Astrocyte (in vitro differentiated cells and primary cell): ENCODE results near the gene PPP2R2C. TPM values are rescaled to one million over a fixed set of nuclear protein-coding genes. Genes with fewer than 3 reads are reported as not detected.

Experiments
- DNase-seq: peaks from one replicate; pipeline ENCODE4 v3.0.0-alpha.2; 2010; ENCODE audit warnings: low read depth
- FAIRE-seq: peaks from 2 replicates; lab custom pipeline; 2011; peaks lifted over from hg19 to GRCh38; lab: Jason Lieb, UNC
- H2AFZ ChIP-seq: 2 replicates; pipeline ENCODE4 v1.6.0; 2012; ENCODE audit warnings: low read depth, low read length, inconsistent platforms
- H3K27ac ChIP-seq: 2 replicates; pipeline ENCODE4 v1.5.1; 2011; ENCODE audit warnings: low read depth, low read length, inconsistent platforms
- H3K27me3 ChIP-seq: 2 replicates; pipeline ENCODE4 v1.6.0; 2011; ENCODE audit warnings: low read length, inconsistent platforms; ENCODE audit not compliant: insufficient read depth
- H3K36me3 ChIP-seq: 2 replicates; pipeline ENCODE4 v1.5.1; 2011; ENCODE audit warnings: low read length, inconsistent platforms; ENCODE audit not compliant: insufficient read depth
- H3K4me1 ChIP-seq: 2 replicates; pipeline ENCODE4 v1.5.1; 2011; ENCODE audit warnings: low read length, inconsistent platforms; ENCODE audit not compliant: insufficient read depth
- H3K4me2 ChIP-seq: 2 replicates; pipeline ENCODE4 v1.6.0; 2012; ENCODE audit warnings: low read length, inconsistent platforms
- H3K4me3 ChIP-seq: 2 replicates; pipeline ENCODE4 v1.5.1; 2011; ENCODE audit warnings: low read depth, mild to moderate bottlenecking, low read length, inconsistent platforms; ENCODE audit not compliant: insufficient read depth
- H3K79me2 ChIP-seq: 2 replicates; pipeline ENCODE4 v1.6.0; 2012; ENCODE audit warnings: mild to moderate bottlenecking, low read length, inconsistent platforms; ENCODE audit not compliant: insufficient read depth
- H3K9ac ChIP-seq: 2 replicates; pipeline ENCODE4 v1.6.0; 2012; ENCODE audit warnings: mild to moderate bottlenecking, low read length, inconsistent platforms
- H3K9me3 ChIP-seq: 2 replicates; pipeline ENCODE4 v1.5.1; 2012; ENCODE audit warnings: low read depth, mild to moderate bottlenecking, low read length, inconsistent platforms; ENCODE audit not compliant: insufficient read depth
- H4K20me1 ChIP-seq: 2 replicates; pipeline ENCODE4 v1.6.0; 2012; ENCODE audit warnings: low read length, inconsistent platforms; ENCODE audit not compliant: insufficient read depth
- H3K27ac Mint-ChIP-seq: one replicate; pipeline ENCODE4 v1.8.0; 2021; ENCODE audit warnings: mild to moderate bottlenecking, mixed read lengths; ENCODE audit not compliant: unreplicated experiment
- H3K27me3 Mint-ChIP-seq: one replicate; pipeline ENCODE4 v1.8.0; 2021; ENCODE audit warnings: low read depth, mixed read lengths; ENCODE audit not compliant: unreplicated experiment
- H3K36me3 Mint-ChIP-seq: one replicate; pipeline ENCODE4 v1.8.0; 2021; ENCODE audit warnings: low read depth, mixed read lengths; ENCODE audit not compliant: unreplicated experiment
- H3K4me1 Mint-ChIP-seq: one replicate; pipeline ENCODE4 v1.8.0; 2021; ENCODE audit warnings: low read depth, mixed read lengths; ENCODE audit not compliant: unreplicated experiment
- H3K4me3 Mint-ChIP-seq: one replicate; pipeline ENCODE4 v1.8.0; 2021; ENCODE audit warnings: mild to moderate bottlenecking, moderate library complexity, mixed read lengths; ENCODE audit not compliant: unreplicated experiment
- H3K9me3 Mint-ChIP-seq: one replicate; pipeline ENCODE4 v1.8.0; 2021; ENCODE audit warnings: mild to moderate bottlenecking, mixed read lengths; ENCODE audit not compliant: unreplicated experiment
- CTCF ChIP-seq: IDR thresholded peaks from 2 replicates; pipeline ENCODE4 v1.5.1; 2011; ENCODE audit warnings: low read depth, mild to moderate bottlenecking, inconsistent platforms, low read length, moderate library complexity; ENCODE audit not compliant: insufficient read depth
- EZH2 ChIP-seq: IDR thresholded peaks from 2 replicates; pipeline ENCODE4 v1.6.1; 2012; ENCODE audit warnings: mild to moderate bottlenecking, low read length, inconsistent platforms; ENCODE audit not compliant: insufficient read depth
- total RNA-seq: library from RNA; stranded (reverse); gene quantifications from 2 replicates; pipeline ENCODE4 v1.2.1, GENCODE V29; 2021

PPP2R2C gene
- total RNA-seq, 1 donor from 2014 or later, result 1.1 TPM

GRCh38 chr4:6492861-6493657 is 20.6 kb upstream of the PPP2R2C start:
- H3K4me1 ChIP-seq, result no peaks in the 10 kb centered on the region
- H3K4me1 Mint-ChIP-seq, result no peaks in the 10 kb centered on the region
- H4K20me1 ChIP-seq, result no peaks in the 10 kb centered on the region
- H3K27me3 Mint-ChIP-seq, result peaks cover 61% of the 10 kb centered on the region
- peaks cover 2% of the 10 kb centered on the region for H3K9me3 ChIP-seq
- no peaks in the 10 kb centered on the region for H3K79me2 ChIP-seq
- no peak overlapping the region for H3K27ac ChIP-seq
- no peak overlapping the region for H3K27ac Mint-ChIP-seq
- H3K9ac ChIP-seq, result no peak overlapping the region
- H3K4me3 Mint-ChIP-seq, result no peak overlapping the region
- TF ChIP-seq CTCF (no peak), EZH2 (no peak)
- peaks cover 3% of the 10 kb centered on the region for H3K36me3 Mint-ChIP-seq
- DNase-seq (no peak), FAIRE-seq (no peak)
- peak overlapping the region; percentile 55 for H3K4me2 ChIP-seq
- H3K36me3 ChIP-seq, result no peaks in the 10 kb centered on the region
- peaks cover 4% of the 10 kb centered on the region for H3K9me3 Mint-ChIP-seq
- H2AFZ ChIP-seq, result no peak overlapping the region
- no peak overlapping the region for H3K4me3 ChIP-seq
- peaks cover 2% of the 10 kb centered on the region for H3K27me3 ChIP-seq

- Histone ChIP-seq H3K4me1 (no peaks in the 10 kb centered on the region), H3K79me2 (no peaks in the 10 kb centered on the region), H3K4me3 (no peak overlapping the region), H3K36me3 (no peaks in the 10 kb centered on the region), H2AFZ (no peak overlapping the region), H3K27ac (no peak overlapping the region), H3K27me3 (peaks cover 2% of the 10 kb centered on the region), H3K4me2 (no peak overlapping the region), H3K9me3 (peaks cover 2% of the 10 kb centered on the region), H4K20me1 (no peaks in the 10 kb centered on the region), H3K9ac (no peak overlapping the region)
- H3K4me1 Mint-ChIP-seq, result no peaks in the 10 kb centered on the region
- H3K27me3 Mint-ChIP-seq, result peaks cover 57% of the 10 kb centered on the region
- FAIRE-seq (no peak), DNase-seq (no peak)
- peaks cover 3% of the 10 kb centered on the region for H3K36me3 Mint-ChIP-seq
- TF ChIP-seq EZH2 (no peak), CTCF (no peak)
- H3K9me3 Mint-ChIP-seq, result peaks cover 4% of the 10 kb centered on the region
- no peak overlapping the region for H3K27ac Mint-ChIP-seq
- no peak overlapping the region for H3K4me3 Mint-ChIP-seq
These were observed 19.7 kb upstream of the PPP2R2C start for GRCh38 chr4:6492027-6492590.

- no peak overlapping the region for H3K27ac Mint-ChIP-seq
- H3K4me3 Mint-ChIP-seq, result no peak overlapping the region
- no peaks in the 10 kb centered on the region for H3K4me1 Mint-ChIP-seq
- no peak overlapping the region for H3K4me2 ChIP-seq
- FAIRE-seq, result no peak
- no peak for TF ChIP-seq EZH2
- no peak for TF ChIP-seq CTCF
- H2AFZ ChIP-seq, result no peak overlapping the region
- H3K9ac ChIP-seq, result no peak overlapping the region
- H3K4me1 ChIP-seq, result no peaks in the 10 kb centered on the region
- no peaks in the 10 kb centered on the region for H3K79me2 ChIP-seq
- no peaks in the 10 kb centered on the region for H4K20me1 ChIP-seq
- DNase-seq, result no peak
- no peaks in the 10 kb centered on the region for H3K36me3 ChIP-seq
- peaks cover 2% of the 10 kb centered on the region for H3K9me3 ChIP-seq
- H3K27ac ChIP-seq, result no peak overlapping the region
- H3K36me3 Mint-ChIP-seq, result peaks cover 3% of the 10 kb centered on the region
- peaks cover 2% of the 10 kb centered on the region for H3K27me3 ChIP-seq
- H3K27me3 Mint-ChIP-seq, result peaks cover 59% of the 10 kb centered on the region
- no peak overlapping the region for H3K4me3 ChIP-seq
- peaks cover 4% of the 10 kb centered on the region for H3K9me3 Mint-ChIP-seq
These were observed 18.8 kb upstream of the PPP2R2C start for GRCh38 chr4:6491235-6491634.
